HEK293T (cell line): ENCODE results near the gene KLHL22.

Source experiments
- FOXK2 ChIP-seq: fragments of 450-650 bp; IDR thresholded peaks from 2 replicates; pipeline ENCODE4 v1.6.1; 2016; ENCODE audit warnings: mild to moderate bottlenecking
- FOXM1 ChIP-seq: fragments of 450-650 bp; IDR thresholded peaks from 2 replicates; pipeline ENCODE4 v1.6.1; 2017; ENCODE audit warnings: mild to moderate bottlenecking, borderline replicate concordance
- NFRKB ChIP-seq: fragments of 450-650 bp; IDR thresholded peaks from 2 replicates; pipeline ENCODE4 v1.6.1; 2016; ENCODE audit warnings: mild to moderate bottlenecking, moderate library complexity
- SP1 ChIP-seq: fragments of 450-650 bp; IDR thresholded peaks from 2 replicates; pipeline ENCODE4 v1.6.1; 2017
- SUZ12 ChIP-seq: fragments of 450-650 bp; IDR thresholded peaks from 2 replicates; pipeline ENCODE4 v1.6.1; 2016; ENCODE audit warnings: mild to moderate bottlenecking
- TARDBP ChIP-seq: fragments of 450-650 bp; IDR thresholded peaks from 2 replicates; pipeline ENCODE4 v1.6.1; 2016

DNA sequence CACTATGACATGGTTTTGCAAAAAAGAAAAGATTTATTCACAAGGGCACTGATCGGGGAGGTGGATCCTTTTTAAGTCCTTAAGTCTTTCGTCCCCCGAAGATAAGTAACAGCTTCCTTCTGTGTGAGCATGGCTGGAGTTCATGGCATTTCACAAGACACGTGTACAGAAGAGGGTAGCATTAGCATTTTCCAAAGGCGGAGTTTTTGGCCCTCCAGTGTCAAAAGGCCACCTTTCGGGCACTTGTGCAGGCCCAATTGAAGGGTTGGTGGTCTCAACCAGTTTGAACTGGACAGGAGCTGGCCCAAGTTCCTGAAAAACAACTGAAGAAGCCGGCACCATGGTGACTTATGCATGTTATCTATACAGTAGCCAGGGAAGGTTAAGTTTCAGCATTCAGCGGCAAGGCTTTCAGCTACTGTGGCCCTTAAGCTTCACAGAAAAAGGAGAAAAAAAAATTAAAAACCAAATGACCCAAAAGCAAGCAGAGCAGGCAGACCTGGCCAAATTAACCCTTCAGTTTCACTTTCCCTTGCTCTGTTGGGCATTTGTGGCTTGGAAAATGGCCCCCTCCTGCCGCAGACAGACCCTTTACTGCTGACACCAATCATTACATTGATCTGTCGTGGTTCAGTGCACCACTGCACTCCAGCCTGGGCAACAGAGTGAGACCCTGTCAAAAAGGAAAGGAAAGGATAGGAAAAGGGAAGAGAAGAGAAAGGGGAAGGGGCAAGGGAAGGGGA lies 83.0 kb downstream of the KLHL22 start:
- TF ChIP-seq SP1 (no peak), FOXM1 (no peak), NFRKB (no peak), SUZ12 (no peak), TARDBP (no peak), FOXK2 (no peak)
